Fibroblast of lung (primary cell): Measurements from ENCODE around the gene EEFSEC.

ENCODE experiments used
- CTCF ChIP-seq, 2 donors: IDR thresholded peaks in 1 of 2; conservative IDR thresholded peaks in 1 of 2; 1 replicate in 1 of 2; 2 replicates in 1 of 2; pipeline ENCODE4 v1.5.1; 2011 to 2012; ENCODE audit warnings: low read length in 2 of 2, control low read depth in 1 of 2, inconsistent platforms in 1 of 2, low read depth in 1 of 2, mild to moderate bottlenecking in 1 of 2
- EZH2 ChIP-seq: IDR thresholded peaks from 2 replicates; pipeline ENCODE4 v1.5.1; 2012; ENCODE audit warnings: low read length, control low read depth, mild to moderate bottlenecking; ENCODE audit errors: missing control alignments

DNA sequence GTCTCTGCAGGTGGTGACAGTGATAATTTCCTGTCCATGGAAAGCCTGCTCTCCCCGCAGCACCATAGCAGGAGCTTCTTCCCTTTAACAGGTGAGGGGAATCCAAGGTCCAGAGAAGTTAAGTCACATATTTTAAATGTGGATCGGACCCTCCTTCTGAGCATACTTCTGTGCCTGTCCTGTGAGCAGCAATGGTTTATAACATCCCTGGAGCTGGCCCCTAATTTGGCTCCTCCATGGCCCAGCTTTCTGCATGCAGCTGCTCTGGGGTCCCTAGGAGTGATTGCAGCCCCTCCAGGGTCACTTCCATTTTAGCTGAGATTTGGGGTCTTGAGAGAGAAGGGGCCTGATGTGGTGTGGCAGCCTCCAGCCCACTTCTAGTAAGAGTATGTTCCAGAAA, 127.8 kb downstream of the EEFSEC start:
- TF ChIP-seq CTCF (conservative IDR thresholded peaks at IDR 0.05 in 1 of 2, IDR thresholded peaks at IDR 0.05 in 1 of 2; ENCODE audit: low read depth in 1 of 2, low read length in 2 of 2) (no peak), EZH2 (no peak)
